H9 (cell line): ENCODE results near the gene SPAG4. TPM values are rescaled to one million over a fixed set of nuclear protein-coding genes. Genes with fewer than 3 reads are reported as not detected.

ENCODE experiments used
- DNase-seq: peaks from one replicate; pipeline ENCODE4 v3.0.0-alpha.2; 2017
- H2AFZ ChIP-seq: one replicate; pipeline ENCODE4 v1.6.1; 2013; ENCODE audit warnings: mild to moderate bottlenecking, low read length, control low read depth, moderate library complexity
- H2AK5ac ChIP-seq: 2 replicates; pipeline ENCODE4 v1.6.1; 2013; ENCODE audit warnings: low read length, control low read depth, mixed read lengths; ENCODE audit not compliant: insufficient read length
- H2BK120ac ChIP-seq: one replicate; pipeline ENCODE4 v1.6.1; 2013; ENCODE audit warnings: low read depth, mild to moderate bottlenecking, low read length, control low read depth, inconsistent platforms; ENCODE audit not compliant: poor library complexity, severe bottlenecking
- H2BK12ac ChIP-seq: 2 replicates; pipeline ENCODE4 v1.6.1; 2013; ENCODE audit warnings: low read length, control low read depth, mixed read lengths, low read depth; ENCODE audit not compliant: insufficient read length
- H2BK15ac ChIP-seq: 2 replicates; pipeline ENCODE4 v1.6.1; 2013; ENCODE audit warnings: low read depth, low read length, control low read depth
- H2BK20ac ChIP-seq: one replicate; pipeline ENCODE4 v1.6.1; 2013; ENCODE audit warnings: low read depth, mild to moderate bottlenecking, low read length, control low read depth, inconsistent platforms; ENCODE audit not compliant: poor library complexity, severe bottlenecking
- H2BK5ac ChIP-seq: 2 replicates; pipeline ENCODE4 v1.6.1; 2013; ENCODE audit warnings: low read length, control low read depth, mixed read lengths; ENCODE audit not compliant: insufficient read length
- H3K14ac ChIP-seq: 2 replicates; pipeline ENCODE4 v1.6.1; 2013; ENCODE audit warnings: low read length, control low read depth; ENCODE audit not compliant: insufficient read depth
- H3K18ac ChIP-seq: 2 replicates; pipeline ENCODE4 v1.6.1; 2013; ENCODE audit warnings: low read depth, mild to moderate bottlenecking, mixed read lengths, low read length, control low read depth; ENCODE audit not compliant: insufficient read length
- H3K23ac ChIP-seq: 2 replicates; pipeline ENCODE4 v1.6.1; 2013; ENCODE audit warnings: low read length, control low read depth, mixed read lengths, low read depth; ENCODE audit not compliant: insufficient read length
- H3K23me2 ChIP-seq: 2 replicates; pipeline ENCODE4 v1.6.1; 2013; ENCODE audit warnings: low read depth, mild to moderate bottlenecking, mixed read lengths, low read length, control low read depth; ENCODE audit not compliant: insufficient read length, poor library complexity, severe bottlenecking
- H3K27ac ChIP-seq: 2 replicates; pipeline ENCODE4 v1.5.1; 2013; ENCODE audit warnings: low read length, control low read depth, mixed read lengths, low read depth; ENCODE audit not compliant: insufficient read length
- H3K27me3 ChIP-seq: 2 replicates; pipeline ENCODE4 v1.6.1; 2013; ENCODE audit warnings: low read length, control low read depth, inconsistent platforms; ENCODE audit not compliant: insufficient read depth
- H3K4ac ChIP-seq: 2 replicates; pipeline ENCODE4 v1.6.1; 2013; ENCODE audit warnings: low read depth, mild to moderate bottlenecking, control low read depth, inconsistent platforms, low read length, moderate library complexity
- H3K4me1 ChIP-seq: 2 replicates; pipeline ENCODE4 v1.6.1; 2013; ENCODE audit warnings: low read length, control low read depth, inconsistent platforms; ENCODE audit not compliant: insufficient read depth
- H3K4me2 ChIP-seq: 2 replicates; pipeline ENCODE4 v1.6.1; 2013; ENCODE audit warnings: low read length, control low read depth, mixed read lengths; ENCODE audit not compliant: insufficient read length, insufficient read depth
- H3K56ac ChIP-seq: 2 replicates; pipeline ENCODE4 v1.6.1; 2013; ENCODE audit warnings: low read depth, mild to moderate bottlenecking, mixed read lengths, low read length, control low read depth; ENCODE audit not compliant: insufficient read length
- H3K79me1 ChIP-seq: 2 replicates; pipeline ENCODE4 v1.6.1; 2013; ENCODE audit warnings: low read depth, mild to moderate bottlenecking, moderate library complexity, low read length, control low read depth, inconsistent platforms; ENCODE audit not compliant: insufficient read depth, poor library complexity, severe bottlenecking
- H3K79me2 ChIP-seq: 2 replicates; pipeline ENCODE4 v1.6.1; 2013; ENCODE audit warnings: low read length, control low read depth, inconsistent platforms; ENCODE audit not compliant: insufficient read depth
- H3K9ac ChIP-seq: 2 replicates; pipeline ENCODE4 v1.6.1; 2013; ENCODE audit warnings: low read length, control low read depth, mixed read lengths; ENCODE audit not compliant: insufficient read length; ENCODE audit errors: extremely low read depth
- H3K9me3 ChIP-seq: one replicate; pipeline ENCODE4 v1.6.1; 2013; ENCODE audit warnings: low read depth, low read length, inconsistent platforms; ENCODE audit not compliant: control insufficient read depth
- H3T11ph ChIP-seq: one replicate; pipeline ENCODE4 v1.6.1; 2013; ENCODE audit warnings: mild to moderate bottlenecking, low read length, control low read depth, inconsistent platforms
- H4K20me1 ChIP-seq: one replicate; pipeline ENCODE4 v1.6.1; 2013; ENCODE audit not compliant: control insufficient read depth, insufficient read length, insufficient read depth
- H4K5ac ChIP-seq: 2 replicates; pipeline ENCODE4 v1.6.1; 2013; ENCODE audit warnings: low read depth, mild to moderate bottlenecking, mixed read lengths, low read length, control low read depth; ENCODE audit not compliant: insufficient read length
- H4K8ac ChIP-seq: replicated peaks from 2 replicates; pipeline ENCODE4 v1.6.1; 2013; ENCODE audit warnings: low read length, control low read depth, mixed read lengths, low read depth; ENCODE audit not compliant: insufficient read length
- H4K91ac ChIP-seq: 2 replicates; pipeline ENCODE4 v1.6.1; 2013; ENCODE audit warnings: low read depth, mild to moderate bottlenecking, moderate library complexity, mixed read lengths, low read length, control low read depth; ENCODE audit not compliant: insufficient read length
- H3K27ac Mint-ChIP-seq, 3 experiments: 2 replicates in 2 of 3; 3 replicates in 1 of 3; pipeline ENCODE4 v1.8.0; 2020 to 2021; ENCODE audit warnings: mixed read lengths in 3 of 3, mild to moderate bottlenecking in 1 of 3, moderate library complexity in 1 of 3
- H3K27me3 Mint-ChIP-seq: 2 replicates; pipeline ENCODE4 v1.8.0; 2021; ENCODE audit warnings: low read depth, mild to moderate bottlenecking, moderate library complexity, mixed read lengths
- H3K36me3 Mint-ChIP-seq, 3 experiments: 2 replicates in 2 of 3; 3 replicates in 1 of 3; pipeline ENCODE4 v1.8.0; 2020 to 2021; ENCODE audit warnings: low read depth in 3 of 3, mixed read lengths in 3 of 3; ENCODE audit not compliant: insufficient read depth in 1 of 3
- H3K4me1 Mint-ChIP-seq, 2 experiments: 2 replicates each; pipeline ENCODE4 v1.8.0; 2020; ENCODE audit warnings: mixed read lengths in 2 of 2
- H3K4me3 Mint-ChIP-seq, 2 experiments: 2 replicates in 1 of 2; 3 replicates in 1 of 2; pipeline ENCODE4 v1.8.0; 2020 to 2021; ENCODE audit warnings: mild to moderate bottlenecking in 2 of 2, mixed read lengths in 2 of 2, moderate library complexity in 1 of 2
- H3K9me3 Mint-ChIP-seq, 2 experiments: 2 replicates in 1 of 2; 3 replicates in 1 of 2; pipeline ENCODE4 v1.8.0; 2020; ENCODE audit warnings: mild to moderate bottlenecking in 2 of 2, mixed read lengths in 2 of 2, moderate library complexity in 1 of 2
- CTCF ChIP-seq: fragments of 200-600 bp; sonication (generic); conservative IDR thresholded peaks from 3 replicates; pipeline ENCODE4 v1.8.0; 2021; ENCODE audit warnings: antibody characterized with exemption, mild to moderate bottlenecking
- WGBS: extraction: QIAGEN DNeasy Blood & Tissue Kit; methylation state at CpG from one replicate; pipeline ENCODE4 v1.1.7; 2013; ENCODE audit warnings: missing lambda C conversion rate, low lambda C conversion rate, mixed read lengths; ENCODE audit not compliant: insufficient read length; ENCODE audit errors: extremely low coverage; 5-methylcytosine and 5-hydroxymethylcytosine counted together
- total RNA-seq: library from RNA; stranded (reverse); gene quantifications from 2 replicates; pipeline ENCODE4 v1.2.1, GENCODE V29; 2021

Gene SPAG4
- total RNA-seq, 1 experiment from 2014 or later, result 4.9 TPM

- Histone ChIP-seq H4K20me1 (no peaks in the 10 kb centered on the region), H2BK5ac (no peak overlapping the region), H3K56ac (no peak overlapping the region), H2AK5ac (no peak overlapping the region), H4K5ac (no peak overlapping the region), H3K79me1 (no peaks in the 10 kb centered on the region), H2BK120ac (no peak overlapping the region), H3K23ac (no peak overlapping the region), H4K91ac (no peak overlapping the region), H2BK15ac (no peak overlapping the region), H3K4me1 (no peaks in the 10 kb centered on the region; the same call in 1 of the 2 replicates), H3K9ac (no peak overlapping the region), H3K27ac (no peak overlapping the region), H2AFZ (no peak overlapping the region), H3K18ac (no peak overlapping the region), H3K4me2 (no peak overlapping the region), H4K8ac (no peak overlapping the region), H3K23me2 (peaks cover 9% of the 10 kb centered on the region), H3K14ac (no peak overlapping the region), H3K79me2 (peaks cover 71% of the 10 kb centered on the region), H3K4ac (no peak overlapping the region), H3K27me3 (no peaks in the 10 kb centered on the region), H2BK20ac (no peak overlapping the region), H2BK12ac (no peak overlapping the region), H3T11ph (no peak overlapping the region), H3K9me3 (no peaks in the 10 kb centered on the region)
- no peak for TF ChIP-seq CTCF
- H3K9me3 Mint-ChIP-seq, result no peaks in the 10 kb centered on the region; a peak in 1 of 5 replicates
- WGBS, result no CpG with 5 or more reads among the region's 10 CpGs
- H3K4me3 Mint-ChIP-seq, result peak overlapping the region in 1 of 2 experiments; percentile 10; a peak in 1 of 5 replicates
- no peaks in the 10 kb centered on the region for H3K27me3 Mint-ChIP-seq
- peaks cover 2 to 8% (median 6%) of the 10 kb centered on the region in 3 experiments; a peak in 5 of 7 replicates for H3K36me3 Mint-ChIP-seq
- peaks cover 44 to 48% of the 10 kb centered on the region in 2 experiments for H3K4me1 Mint-ChIP-seq
- H3K27ac Mint-ChIP-seq, result peak overlapping the region in 2 of 3 experiments; percentile 28 to 61; a peak in 3 of 7 replicates
- DNase-seq, result no peak
These were observed 44.7 kb downstream of the SPAG4 start for GRCh38 chr20:35660122-35660937.
